DND-41 (cell line): ENCODE results near the gene NMUR1.
"Not testable (repeated sequence)": the region's sequence is repeated elsewhere in the genome, so short reads cannot be mapped to it uniquely, and the experiment has no call there.

ENCODE experiments used
- ATAC-seq: fragments of 200-7000 bp; cut with Tn5 transposase; 3 replicates; pipeline ENCODE4 v1.9.1; 2021; ENCODE audit warnings: low read depth; ENCODE audit not compliant: insufficient read depth
- DNase-seq: peaks from one replicate; pipeline ENCODE4 v3.0.0-alpha.2; 2020
- H2AFZ ChIP-seq: 2 replicates; pipeline ENCODE4 v1.6.0; 2012; ENCODE audit warnings: low read depth, low read length
- H3K27ac ChIP-seq: 2 replicates; pipeline ENCODE4 v1.5.1; 2012; ENCODE audit warnings: low read length, inconsistent platforms
- H3K27me3 ChIP-seq: fragments of 200-600 bp; sonication (generic); 2 replicates; pipeline ENCODE4 v1.6.0; 2012; ENCODE audit warnings: low read length, mild to moderate bottlenecking, inconsistent platforms; ENCODE audit not compliant: insufficient read depth, poor library complexity
- H3K36me3 ChIP-seq: 2 replicates; pipeline ENCODE4 v1.5.1; 2012; ENCODE audit warnings: low read length, inconsistent platforms; ENCODE audit not compliant: insufficient read depth
- H3K4me1 ChIP-seq: 2 replicates; pipeline ENCODE4 v1.5.1; 2012; ENCODE audit warnings: mild to moderate bottlenecking, low read length; ENCODE audit not compliant: insufficient read depth
- H3K4me2 ChIP-seq: 2 replicates; pipeline ENCODE4 v1.6.0; 2012; ENCODE audit warnings: mild to moderate bottlenecking, moderate library complexity, low read length, inconsistent platforms; ENCODE audit not compliant: insufficient read depth
- H3K4me3 ChIP-seq, 2 experiments: fragments of 200-600 bp in 1 of 2; shearing (Covaris generic) in 1 of 2; 2 replicates each; pipeline ENCODE4 v1.5.1; 2012 to 2016; ENCODE audit warnings: inconsistent platforms in 2 of 2, low read length in 2 of 2, mild to moderate bottlenecking in 2 of 2, low read depth in 1 of 2, moderate library complexity in 1 of 2
- H3K79me2 ChIP-seq: 2 replicates; pipeline ENCODE4 v1.6.0; 2012; ENCODE audit warnings: low read length, inconsistent platforms; ENCODE audit not compliant: insufficient read depth
- H3K9ac ChIP-seq: 2 replicates; pipeline ENCODE4 v1.6.0; 2012; ENCODE audit warnings: low read depth, mild to moderate bottlenecking, inconsistent platforms, low read length, moderate library complexity
- H3K9me3 ChIP-seq: 2 replicates; pipeline ENCODE4 v1.5.1; 2012; ENCODE audit warnings: low read length, moderate library complexity, mild to moderate bottlenecking, inconsistent platforms; ENCODE audit not compliant: insufficient read depth, severe bottlenecking
- H4K20me1 ChIP-seq: 2 replicates; pipeline ENCODE4 v1.6.0; 2012; ENCODE audit warnings: low read length; ENCODE audit not compliant: insufficient read depth
- EZH2 ChIP-seq: IDR thresholded peaks from 3 replicates; pipeline ENCODE4 v1.6.1; 2012; ENCODE audit warnings: borderline replicate concordance, low read depth, mild to moderate bottlenecking, moderate library complexity, low read length, inconsistent platforms; ENCODE audit not compliant: severe bottlenecking
- TF ChIP-seq, protein P1 (sequence below): IDR thresholded peaks from 2 replicates; pipeline ENCODE4 v1.5.1; 2012; ENCODE audit warnings: borderline replicate concordance, low read length, moderate library complexity, mild to moderate bottlenecking; ENCODE audit not compliant: poor library complexity, severe bottlenecking; ENCODE audit errors: extremely low read depth

NMUR1 gene

GRCh38 chr2:231557571-231558217 is 27.4 kb upstream of the NMUR1 start:
- H3K27me3 ChIP-seq, result no peaks in the 10 kb centered on the region
- DNase-seq (peak; percentile 80), ATAC-seq (peak; percentile 96)
- H3K4me1 ChIP-seq, result peaks cover 20% of the 10 kb centered on the region
- no peaks in the 10 kb centered on the region for H3K36me3 ChIP-seq
- peak overlapping the region; percentile 24 for H3K9ac ChIP-seq
- TF ChIP-seq, protein P1, sequence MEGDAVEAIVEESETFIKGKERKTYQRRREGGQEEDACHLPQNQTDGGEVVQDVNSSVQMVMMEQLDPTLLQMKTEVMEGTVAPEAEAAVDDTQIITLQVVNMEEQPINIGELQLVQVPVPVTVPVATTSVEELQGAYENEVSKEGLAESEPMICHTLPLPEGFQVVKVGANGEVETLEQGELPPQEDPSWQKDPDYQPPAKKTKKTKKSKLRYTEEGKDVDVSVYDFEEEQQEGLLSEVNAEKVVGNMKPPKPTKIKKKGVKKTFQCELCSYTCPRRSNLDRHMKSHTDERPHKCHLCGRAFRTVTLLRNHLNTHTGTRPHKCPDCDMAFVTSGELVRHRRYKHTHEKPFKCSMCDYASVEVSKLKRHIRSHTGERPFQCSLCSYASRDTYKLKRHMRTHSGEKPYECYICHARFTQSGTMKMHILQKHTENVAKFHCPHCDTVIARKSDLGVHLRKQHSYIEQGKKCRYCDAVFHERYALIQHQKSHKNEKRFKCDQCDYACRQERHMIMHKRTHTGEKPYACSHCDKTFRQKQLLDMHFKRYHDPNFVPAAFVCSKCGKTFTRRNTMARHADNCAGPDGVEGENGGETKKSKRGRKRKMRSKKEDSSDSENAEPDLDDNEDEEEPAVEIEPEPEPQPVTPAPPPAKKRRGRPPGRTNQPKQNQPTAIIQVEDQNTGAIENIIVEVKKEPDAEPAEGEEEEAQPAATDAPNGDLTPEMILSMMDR, result peak; percentile 83
- TF ChIP-seq EZH2, result no peak
- H3K4me3 ChIP-seq, result no peak overlapping the region
- peaks cover 9% of the 10 kb centered on the region for H3K9me3 ChIP-seq
- H4K20me1 ChIP-seq, result no peaks in the 10 kb centered on the region
- H3K79me2 ChIP-seq, result no peaks in the 10 kb centered on the region
- peak overlapping the region; percentile 63 for H3K27ac ChIP-seq
- H2AFZ ChIP-seq, result peak overlapping the region; percentile 67
- H3K4me2 ChIP-seq, result no peak overlapping the region

DNA sequence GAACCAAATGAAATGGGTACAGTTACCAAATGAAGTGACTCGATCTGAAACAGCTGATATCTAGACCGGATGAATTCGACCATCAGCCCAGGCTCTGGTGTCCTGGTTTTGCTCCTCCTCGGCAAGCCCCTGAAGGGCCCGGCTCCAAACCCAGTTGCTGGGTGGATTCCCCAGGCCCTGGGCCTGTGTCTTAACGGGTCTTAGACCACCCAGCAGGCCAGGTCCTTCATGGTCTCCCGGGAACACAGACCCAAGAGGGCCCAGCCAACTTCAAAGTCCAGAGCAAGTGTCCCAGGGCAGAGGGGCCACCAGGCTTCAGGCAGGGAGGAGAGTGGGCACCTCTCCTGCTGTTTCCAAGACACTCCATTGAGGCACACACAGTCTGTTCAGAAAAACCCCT is 26.7 kb upstream of the NMUR1 start:
- ATAC-seq (no peak), DNase-seq (no peak)
- no peaks in the 10 kb centered on the region for H4K20me1 ChIP-seq
- H3K27me3 ChIP-seq, result no peaks in the 10 kb centered on the region
- peaks cover 16% of the 10 kb centered on the region for H3K9me3 ChIP-seq
- H2AFZ ChIP-seq, result no peak overlapping the region
- no peak overlapping the region; the same call in 1 of the 2 replicates for H3K9ac ChIP-seq
- H3K4me1 ChIP-seq, result peaks cover 20% of the 10 kb centered on the region
- H3K79me2 ChIP-seq, result no peaks in the 10 kb centered on the region
- no peak overlapping the region for H3K4me2 ChIP-seq
- no peak overlapping the region; the same call in 1 of the 2 replicates for H3K27ac ChIP-seq
- H3K36me3 ChIP-seq, result no peaks in the 10 kb centered on the region
- no peak overlapping the region for H3K4me3 ChIP-seq
- TF ChIP-seq, protein P1, result no peak
- TF ChIP-seq EZH2, result no peak

DNA sequence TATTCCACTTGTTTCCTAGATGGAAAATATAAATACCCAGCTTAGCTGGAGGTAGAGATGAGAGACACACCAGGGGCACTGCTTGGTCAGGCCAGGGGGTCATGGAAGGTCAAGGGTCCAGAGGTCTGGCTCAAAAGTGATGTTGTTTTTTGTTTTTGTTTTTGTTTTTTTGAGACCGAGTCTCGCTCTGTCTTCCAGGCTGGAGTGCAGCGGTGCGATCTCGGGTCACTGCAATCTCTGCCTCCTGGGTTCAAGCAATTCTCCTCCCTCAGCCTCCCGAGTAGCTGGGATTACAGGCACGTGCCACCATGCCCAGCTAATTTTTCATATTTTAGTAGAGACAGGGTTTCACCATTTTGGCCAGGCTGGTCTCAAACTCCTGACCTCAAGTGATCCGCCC is 26.3 kb upstream of the NMUR1 start:
- not testable (repeated sequence) for H3K27me3 ChIP-seq, H3K4me3 ChIP-seq, H3K79me2 ChIP-seq, H4K20me1 ChIP-seq, H3K36me3 ChIP-seq, H3K4me2 ChIP-seq, H2AFZ ChIP-seq, H3K27ac ChIP-seq, H3K9ac ChIP-seq, DNase-seq, ATAC-seq
- peaks cover 20% of the 10 kb centered on the region for H3K4me1 ChIP-seq
- H3K9me3 ChIP-seq, result peaks cover 18% of the 10 kb centered on the region

DNA sequence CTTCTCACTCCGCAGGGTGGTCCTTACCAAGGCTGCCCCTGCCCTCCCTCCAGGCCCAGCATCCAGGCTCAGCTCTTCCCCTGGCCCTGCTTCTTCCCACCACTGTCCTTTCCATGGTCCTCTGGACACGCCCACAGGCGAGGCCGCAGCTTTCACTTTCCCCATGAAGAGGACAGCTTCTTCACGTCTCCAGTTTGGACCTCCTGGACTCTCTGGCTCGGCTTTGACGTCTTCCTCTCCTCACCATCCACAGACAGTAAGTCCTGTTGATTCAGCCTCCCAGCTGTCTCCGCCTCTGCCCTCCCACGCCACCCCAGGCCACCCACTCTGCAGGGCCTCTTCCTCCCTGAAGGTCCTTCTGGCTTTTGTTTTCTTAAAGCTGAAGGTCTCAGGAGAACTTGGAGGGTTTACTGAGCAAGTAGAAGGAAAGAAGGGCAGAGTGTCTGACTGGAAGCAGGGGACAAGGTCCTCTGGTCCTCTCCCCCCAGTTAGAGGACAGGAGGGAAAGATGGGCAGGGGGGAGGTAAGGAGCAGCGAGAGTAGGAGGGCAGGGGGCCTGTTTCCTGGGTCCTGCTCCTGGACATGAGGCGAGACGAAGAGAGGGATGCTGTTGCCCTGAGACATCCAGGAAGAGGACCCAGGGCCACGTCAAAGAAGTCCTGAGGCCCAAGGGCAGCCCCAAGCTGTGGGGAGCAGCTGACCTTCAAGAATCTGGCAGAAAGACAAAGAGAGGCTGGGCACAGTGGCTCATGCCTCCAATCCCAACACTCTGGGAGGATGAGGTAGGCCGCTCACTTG is 24.7 kb upstream of the NMUR1 start:
- no peaks in the 10 kb centered on the region for H4K20me1 ChIP-seq
- H3K4me1 ChIP-seq, result peaks cover 20% of the 10 kb centered on the region
- peak overlapping the region; percentile 1; the same call in 1 of the 2 replicates for H3K9ac ChIP-seq
- peaks cover 18% of the 10 kb centered on the region for H3K9me3 ChIP-seq
- TF ChIP-seq EZH2, result no peak
- TF ChIP-seq, protein P1, result no peak
- no peaks in the 10 kb centered on the region for H3K27me3 ChIP-seq
- DNase-seq, result peak; percentile 39
- no peaks in the 10 kb centered on the region for H3K36me3 ChIP-seq
- peak; percentile 29 for ATAC-seq
- no peaks in the 10 kb centered on the region for H3K79me2 ChIP-seq
- no peak overlapping the region for H3K4me3 ChIP-seq
- H2AFZ ChIP-seq, result 0 out of 2 replicates have a peak overlapping the region, but pooled peaks have one; percentile 0
- H3K27ac ChIP-seq, result peak overlapping the region; percentile 28; the same call in 1 of the 2 replicates
- no peak overlapping the region for H3K4me2 ChIP-seq
